COLO668 (cell line): ENCODE measurements around the gene MAPK8IP2.

Experiments
- DNase-seq: peaks from one replicate; lab custom pipeline; 2025; ENCODE audit not compliant: unreplicated experiment; lab: John Stamatoyannopoulos, UW

Gene MAPK8IP2

DNA sequence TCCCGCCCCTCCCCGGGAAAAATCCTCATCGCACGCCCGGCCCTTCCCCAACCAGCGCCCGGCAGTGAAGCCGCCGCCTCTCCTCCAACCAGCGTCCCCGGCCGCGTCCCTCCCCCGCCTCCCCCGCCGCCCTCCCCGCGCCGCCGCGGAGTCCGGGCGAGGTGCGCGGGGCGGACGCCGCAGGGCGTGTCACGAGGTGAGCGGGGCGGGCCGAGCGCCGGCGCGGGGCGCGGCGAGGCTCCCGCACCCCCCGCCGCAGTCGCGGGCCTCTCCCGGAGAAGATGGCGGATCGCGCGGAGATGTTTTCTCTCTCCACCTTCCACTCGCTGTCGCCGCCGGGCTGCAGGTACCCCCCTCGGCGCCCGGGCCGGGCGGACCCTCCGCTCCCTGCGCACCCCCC lies at the start of gene MAPK8IP2:
TSS of gene MAPK8IP2 (plus strand) at position 256 of the 400 bp plus-strand sequence. CDS start at position 282, 26 bp downstream.
- peak; percentile 65 for DNase-seq

DNA sequence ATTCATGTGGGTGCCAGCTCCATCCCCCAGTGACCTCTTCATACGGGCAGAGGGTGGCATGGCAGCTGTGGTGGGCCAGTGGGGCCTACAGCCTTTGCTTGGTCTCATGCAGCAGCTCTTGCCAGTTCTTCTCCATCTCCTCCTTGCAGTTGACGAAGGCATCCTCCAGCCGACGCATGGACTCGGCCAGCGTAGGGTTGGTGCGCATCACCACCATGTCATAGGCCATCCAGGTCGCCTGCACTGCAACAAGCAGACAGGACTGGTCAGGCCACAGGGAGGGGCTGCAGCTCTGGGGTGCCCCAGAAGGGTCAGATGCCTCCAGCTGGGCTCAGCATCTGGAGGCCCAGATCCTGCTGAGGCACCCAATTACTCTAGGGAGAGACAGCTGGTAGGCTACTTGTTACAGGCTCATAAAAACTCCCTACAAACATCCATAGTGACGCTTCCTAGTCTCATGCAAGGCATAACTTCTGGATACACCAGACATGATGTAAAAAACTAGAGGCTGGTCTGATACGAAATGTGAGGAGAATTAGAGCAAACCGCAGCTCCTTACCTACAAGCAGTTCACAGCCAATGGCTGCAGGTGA lies 49.3 kb upstream of the MAPK8IP2 start:
- DNase-seq, result no peak

DNA sequence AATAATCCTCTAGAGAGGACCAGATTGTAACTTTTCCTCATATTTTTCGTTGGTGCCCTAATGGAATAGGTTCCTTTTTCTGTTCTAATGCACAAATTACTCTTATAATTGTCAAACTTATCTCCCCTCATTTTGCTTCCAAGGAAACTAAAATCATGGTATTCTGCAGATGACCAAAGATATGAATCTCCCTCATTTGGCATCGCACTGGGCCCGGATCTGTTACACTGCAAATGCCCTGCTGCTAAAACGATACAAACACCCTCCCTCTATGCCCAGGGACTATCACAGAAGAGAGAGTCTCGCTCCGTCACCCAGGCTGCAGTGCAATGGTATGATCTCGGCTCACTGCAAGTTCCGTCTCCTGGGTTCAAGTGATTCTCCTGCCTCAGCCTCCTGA lies 47.3 kb upstream of the MAPK8IP2 start:
- DNase-seq, result no peak

DNA sequence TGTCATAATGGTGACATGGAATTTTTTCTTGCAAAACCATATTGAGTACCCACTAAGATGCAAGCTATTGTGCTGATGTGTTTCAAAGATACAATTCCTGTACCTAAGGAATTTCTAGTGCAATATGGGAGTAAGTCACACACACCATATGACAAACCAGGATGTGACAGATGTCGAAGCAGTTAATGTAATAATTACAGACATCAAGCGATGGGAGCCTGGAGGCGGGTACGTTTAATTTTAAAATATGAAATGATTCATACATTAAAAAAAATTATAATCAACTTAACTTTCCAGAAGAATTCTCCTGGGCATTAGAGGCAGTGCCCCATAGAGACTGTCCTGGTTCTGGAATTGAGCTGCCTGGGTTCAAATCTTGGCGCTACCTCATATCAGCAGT lies 43.9 kb upstream of the MAPK8IP2 start:
- DNase-seq, result no peak

DNA sequence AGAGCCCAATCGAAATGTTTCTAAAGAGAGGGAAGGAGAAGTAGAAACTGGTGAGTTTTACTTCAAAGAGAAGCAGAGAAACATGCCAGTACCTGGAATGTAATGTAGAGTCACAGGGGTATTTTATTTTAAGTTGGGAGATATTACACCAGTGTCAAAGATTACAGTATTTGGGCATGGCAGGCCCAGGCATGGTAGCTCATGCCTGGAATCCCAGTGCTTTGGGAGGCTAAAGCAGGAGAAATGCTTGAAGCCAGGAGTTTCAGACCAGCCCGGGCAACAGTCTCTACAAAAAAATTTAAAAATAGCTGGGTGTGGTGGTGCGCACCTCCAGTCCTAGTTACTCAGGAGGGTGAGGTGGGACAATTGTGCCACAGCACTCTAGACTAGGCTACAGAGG lies 40.6 kb upstream of the MAPK8IP2 start:
- DNase-seq, result no peak

DNA sequence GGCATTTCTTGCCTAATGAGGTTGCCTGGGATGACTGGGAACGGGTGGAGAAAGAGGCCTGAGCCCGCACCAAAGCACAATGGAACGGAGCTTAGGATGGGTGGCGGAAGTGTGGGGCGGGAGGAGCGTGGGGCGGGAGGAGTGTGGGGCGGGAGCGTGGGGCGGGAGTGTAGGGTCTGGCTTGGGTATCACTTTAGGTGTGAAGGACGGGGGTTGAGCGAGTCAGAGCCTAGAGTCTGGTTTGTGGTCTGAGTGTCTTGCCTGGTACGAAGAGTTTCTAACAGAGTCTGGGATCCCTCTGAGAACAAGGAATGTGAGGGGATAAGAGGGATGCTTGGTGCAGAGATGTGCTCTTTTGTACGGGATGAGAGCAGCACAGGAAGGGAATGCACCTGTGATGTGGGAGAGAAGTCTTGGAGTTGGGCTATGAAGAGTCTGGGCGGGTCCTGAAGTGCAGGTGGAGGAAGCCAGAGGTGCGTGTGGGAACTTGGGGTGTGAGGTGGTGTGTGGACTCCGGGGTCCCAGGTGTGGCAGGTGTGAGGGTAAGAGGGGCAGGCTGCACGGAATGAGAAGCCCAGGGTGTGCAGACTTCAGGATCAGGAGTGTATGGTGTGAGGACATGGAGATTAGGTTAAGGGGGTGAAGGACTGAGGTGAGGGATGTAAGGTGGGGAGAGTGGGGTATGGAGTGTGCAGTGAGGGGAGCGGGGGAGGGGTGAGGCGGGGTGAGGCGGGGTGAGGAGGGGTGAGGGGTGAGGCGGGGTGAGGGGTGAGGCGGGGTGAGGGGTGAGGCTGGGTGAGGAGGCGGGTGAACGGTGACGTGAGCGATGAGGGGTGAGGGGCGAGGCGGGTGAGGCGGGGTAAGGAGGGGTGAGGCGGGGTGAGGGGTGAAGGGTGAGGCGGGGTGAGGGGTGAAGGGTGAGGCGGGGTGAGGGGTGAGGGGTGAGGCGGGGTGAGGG lies 38.9 kb upstream of the MAPK8IP2 start:
- no peak for DNase-seq

DNA sequence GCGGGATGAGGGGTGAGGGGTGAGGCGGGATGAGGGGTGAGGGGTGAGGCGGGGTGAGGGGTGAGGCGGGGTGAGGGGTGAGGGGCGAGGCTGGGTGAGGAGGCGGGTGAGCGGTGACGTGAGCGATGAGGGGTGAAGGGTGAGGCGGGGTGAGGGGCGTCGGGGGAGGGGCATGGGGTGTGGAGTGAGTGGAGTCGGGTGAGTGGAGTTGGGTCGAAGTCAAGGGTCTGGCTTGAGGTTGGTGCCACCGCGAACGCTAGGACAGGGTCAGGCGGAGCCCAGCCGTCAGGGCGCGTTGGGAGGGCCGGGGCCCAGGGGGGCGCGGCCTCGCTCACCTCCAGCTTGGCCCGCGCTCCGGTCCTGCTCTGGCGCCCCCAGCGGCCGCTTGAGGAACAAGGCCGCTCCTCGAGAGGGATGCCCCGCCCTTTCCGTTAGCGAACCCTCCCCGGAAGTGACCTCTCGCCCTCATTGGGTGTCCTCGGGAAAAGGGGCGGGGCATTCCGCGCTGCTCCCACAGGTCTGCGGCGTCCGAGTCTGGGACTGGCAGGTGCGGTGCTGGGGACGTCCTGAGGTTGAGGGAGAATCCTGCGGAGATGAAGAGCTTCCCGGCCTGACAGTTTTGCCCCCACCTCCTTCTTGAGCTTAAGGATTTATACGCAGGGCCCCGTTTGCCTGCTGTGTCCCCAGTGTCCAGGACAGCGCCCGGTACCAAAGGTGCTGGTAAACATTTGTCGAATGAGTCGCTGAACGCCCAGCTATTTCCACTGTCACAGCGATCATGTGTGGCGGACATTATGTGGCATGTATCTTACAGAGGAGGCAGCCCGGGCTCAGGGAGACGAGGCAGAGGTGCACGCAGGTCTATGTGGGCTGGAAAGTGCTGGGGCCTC lies 37.8 kb upstream of the MAPK8IP2 start, which contains the start of gene SYCE3:
TSS of gene SYCE3 (minus strand) at position 397 of the 890 bp plus-strand sequence. CDS start 6,514 bp downstream, outside the sequence.
- peak; percentile 98 for DNase-seq

DNA sequence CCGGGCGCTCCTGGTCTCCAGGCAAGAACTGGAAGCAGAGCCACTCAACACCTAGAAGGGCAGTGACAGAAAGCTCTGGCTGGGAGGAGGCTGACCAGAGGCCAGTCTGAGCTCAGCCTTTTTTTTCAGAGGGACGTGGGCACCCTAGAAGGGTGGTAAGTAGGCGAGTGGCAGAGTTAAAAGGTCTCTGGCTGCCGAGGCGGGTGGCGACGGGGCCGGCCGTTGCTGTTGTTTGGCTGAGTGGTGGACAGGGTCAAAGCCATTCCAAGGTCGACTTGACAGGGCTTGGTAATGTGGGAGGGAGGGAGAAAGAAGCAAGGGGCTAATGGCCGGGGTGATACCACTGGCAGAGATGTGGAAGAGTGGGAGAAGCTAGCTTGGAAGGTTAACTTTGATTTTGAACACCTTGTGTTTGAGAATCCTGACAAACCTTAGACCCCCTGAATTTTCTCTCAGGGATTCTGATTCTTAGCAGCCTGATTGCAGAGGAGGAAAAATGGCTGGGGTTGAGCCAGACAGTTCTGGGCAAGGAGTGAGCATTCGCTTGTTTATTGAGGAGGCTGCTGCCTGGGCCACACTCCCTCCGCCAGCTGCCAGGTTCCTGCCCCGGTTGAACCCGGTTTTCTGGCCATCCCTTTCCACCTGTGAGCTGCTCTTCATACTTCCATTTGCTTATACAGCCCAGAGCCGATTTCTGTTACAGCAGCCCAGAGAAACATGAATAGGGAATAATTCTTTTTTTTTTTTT lies 37.0 kb upstream of the MAPK8IP2 start:
- DNase-seq, result peak; percentile 8

DNA sequence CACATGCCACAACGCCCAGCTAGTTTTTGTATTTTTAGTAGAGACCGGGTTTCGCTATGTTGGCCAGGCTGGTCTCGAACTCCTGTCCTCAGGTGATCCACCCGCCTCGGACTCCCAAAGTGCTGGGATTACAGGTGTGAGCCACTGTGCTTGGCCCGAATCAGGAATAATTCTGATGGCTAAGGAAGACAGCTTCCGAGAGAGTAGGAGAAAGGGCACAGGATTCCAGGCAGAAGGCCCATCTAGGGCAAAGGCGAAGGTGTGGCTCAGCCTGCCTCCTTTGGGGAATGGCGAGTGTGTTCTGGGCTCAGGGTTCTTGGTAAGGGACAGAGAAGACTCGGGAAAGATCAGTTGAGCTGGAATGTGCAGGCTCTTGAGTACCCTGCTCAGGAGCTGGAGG lies 36.3 kb upstream of the MAPK8IP2 start:
- no peak for DNase-seq

DNA sequence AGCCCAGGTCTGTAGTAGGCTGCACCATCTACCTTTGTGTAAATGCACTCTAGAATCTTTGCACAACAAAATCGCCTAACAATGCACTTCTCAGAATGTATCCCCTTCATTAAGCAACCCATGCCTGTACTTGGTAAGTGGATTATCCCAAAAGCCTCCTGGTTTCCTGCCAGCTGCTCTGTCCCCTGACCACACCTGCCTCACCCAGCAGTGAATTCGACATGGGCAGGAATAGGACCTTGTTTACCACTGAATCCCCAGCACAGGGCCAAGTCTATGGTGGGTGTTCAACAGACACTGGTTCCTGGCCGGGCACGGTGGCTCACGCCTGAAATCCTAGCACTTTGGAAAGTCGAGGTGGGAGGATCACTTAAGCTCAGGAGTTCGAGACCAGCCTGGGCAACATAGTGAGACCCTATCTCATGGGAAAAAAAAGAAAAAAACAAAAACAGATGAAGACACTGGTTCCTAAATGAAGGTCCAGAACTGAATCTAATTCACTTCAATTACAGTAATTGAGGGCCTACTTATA lies 32.8 kb upstream of the MAPK8IP2 start:
- DNase-seq, result no peak

DNA sequence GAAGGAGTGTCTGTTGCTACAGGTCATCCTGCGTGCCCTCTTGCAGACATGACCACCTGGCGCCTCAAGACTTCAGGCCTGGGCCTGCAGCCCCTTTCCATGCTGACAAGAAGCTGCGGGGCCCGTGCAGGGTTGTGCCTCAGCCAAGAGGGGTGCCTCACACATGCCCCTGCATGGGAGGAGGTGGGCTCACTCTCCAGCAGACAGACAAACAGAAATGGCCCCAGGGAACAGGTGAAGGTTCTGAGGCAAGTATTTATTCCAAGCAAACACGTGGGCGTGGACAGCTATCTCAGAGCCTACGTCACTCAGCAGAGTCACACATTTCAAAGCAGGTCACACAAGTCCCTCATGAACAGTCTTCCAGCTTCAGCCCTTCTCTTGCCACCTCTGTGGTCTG lies 32.0 kb upstream of the MAPK8IP2 start:
- peak; percentile 39 for DNase-seq

DNA sequence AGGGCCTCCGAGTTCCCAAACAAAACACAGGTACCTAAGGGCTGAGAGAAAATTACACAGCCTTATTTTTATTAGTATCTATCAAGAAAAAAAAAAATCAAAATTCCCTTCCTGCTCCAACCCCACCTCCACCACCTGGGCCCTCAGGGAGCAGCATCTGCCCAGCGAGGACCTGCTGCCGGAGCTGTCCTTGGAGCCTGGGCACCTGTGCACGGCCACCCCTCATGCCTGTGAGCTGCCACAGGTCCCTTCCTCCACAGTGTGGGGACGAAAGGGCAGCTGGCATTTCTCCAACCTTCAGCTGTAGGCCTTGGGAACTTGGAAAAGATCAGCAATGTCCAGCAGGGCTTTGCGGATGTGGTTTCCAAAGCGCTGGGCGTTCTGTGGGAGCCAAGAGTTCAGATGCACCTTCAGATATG lies 31.5 kb upstream of the MAPK8IP2 start:
- DNase-seq, result peak; percentile 39

DNA sequence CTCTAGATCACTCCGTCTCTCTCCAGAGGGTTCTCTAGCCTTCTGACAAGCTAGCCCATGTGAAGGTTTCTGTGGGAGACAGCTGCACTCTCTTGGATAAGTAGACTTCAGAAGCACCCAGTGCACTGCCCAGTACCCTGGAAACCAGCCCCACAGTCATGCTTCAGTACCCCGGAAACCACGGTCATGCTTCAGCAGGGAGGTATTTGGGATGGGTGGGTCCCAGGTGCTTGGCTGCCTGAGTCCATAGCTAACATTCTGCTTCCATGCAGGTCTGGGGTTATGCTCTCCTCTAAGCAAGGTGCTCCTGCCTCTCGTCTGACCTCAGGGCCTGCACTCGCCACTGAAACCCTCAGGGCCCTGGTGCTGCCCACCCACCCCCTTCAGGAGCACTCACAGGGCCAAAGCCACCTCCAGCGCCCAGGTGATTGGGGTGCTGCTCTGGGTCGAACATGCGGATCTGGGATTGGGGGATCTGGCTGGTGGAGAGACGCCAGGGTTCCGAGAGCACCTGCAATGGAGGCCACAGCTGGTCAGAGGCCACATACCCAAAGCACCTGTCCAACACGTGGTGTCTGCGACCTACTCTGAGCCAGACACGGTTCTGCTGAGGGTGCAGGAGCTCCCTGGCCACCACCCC lies 30.6 kb upstream of the MAPK8IP2 start:
- peak; percentile 52 for DNase-seq

DNA sequence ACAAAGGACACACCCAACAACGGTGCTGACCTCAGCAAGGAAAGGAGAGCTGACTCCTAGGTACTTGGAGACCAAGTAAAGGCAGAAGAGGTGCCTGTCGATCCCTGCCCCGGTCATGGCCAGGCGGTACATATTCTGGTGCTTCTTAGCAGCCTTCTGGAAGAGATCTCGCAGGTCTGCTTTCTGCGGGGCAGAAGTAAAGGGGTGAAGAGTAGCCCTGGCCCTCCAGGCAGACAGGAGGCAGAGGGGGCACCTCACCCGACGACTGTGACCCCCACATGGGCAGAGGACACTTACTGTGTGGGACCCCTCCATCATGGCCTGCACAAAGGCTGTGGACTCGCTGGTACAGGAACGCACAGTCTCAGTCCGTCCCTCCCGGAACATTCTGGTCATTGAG lies 29.7 kb upstream of the MAPK8IP2 start:
- no peak for DNase-seq

DNA sequence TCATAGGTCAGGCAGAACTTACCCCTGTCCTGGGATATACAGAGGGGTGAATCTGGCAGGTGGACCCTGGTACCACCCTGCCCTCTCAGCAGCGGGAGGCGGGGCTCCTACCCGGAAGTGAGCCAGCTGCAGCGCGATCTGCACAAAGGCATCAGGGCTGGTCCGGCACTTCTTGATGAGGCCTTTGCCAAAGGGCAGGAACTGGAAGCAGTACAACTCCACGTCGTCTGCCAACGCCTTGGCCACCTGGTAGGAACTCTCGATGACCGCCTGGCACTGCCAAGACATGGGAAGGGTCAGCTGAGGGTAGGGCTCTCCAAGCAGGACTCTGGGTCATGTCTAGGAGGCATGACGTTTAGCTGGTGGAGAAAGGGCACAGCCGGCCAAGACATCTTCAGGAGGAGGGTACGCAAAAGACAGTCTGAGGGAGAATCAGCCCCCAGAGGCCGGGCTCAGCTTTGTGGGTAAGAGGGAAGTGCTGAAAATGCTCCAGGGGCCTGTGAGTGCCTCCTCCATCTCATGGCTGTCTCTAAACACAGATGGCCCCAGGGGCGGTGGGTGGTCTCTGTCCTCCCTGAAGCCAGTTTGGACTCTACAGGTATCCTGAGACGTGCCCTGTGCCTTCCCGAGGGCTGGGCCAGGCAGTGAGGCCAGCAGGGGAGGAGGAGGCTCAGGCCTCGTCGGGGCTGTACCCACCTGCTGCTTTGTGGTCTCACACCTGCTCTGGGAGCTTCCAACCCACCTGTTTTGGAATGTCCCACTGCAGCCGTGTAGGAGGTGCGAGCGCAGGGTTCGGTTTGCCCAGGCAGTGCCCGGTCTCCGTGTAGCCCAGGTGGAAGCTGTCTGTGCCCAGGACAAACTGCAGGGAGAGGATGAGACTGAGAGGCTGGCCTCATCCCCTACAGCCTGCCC lies 29.1 kb upstream of the MAPK8IP2 start:
- no peak for DNase-seq

DNA sequence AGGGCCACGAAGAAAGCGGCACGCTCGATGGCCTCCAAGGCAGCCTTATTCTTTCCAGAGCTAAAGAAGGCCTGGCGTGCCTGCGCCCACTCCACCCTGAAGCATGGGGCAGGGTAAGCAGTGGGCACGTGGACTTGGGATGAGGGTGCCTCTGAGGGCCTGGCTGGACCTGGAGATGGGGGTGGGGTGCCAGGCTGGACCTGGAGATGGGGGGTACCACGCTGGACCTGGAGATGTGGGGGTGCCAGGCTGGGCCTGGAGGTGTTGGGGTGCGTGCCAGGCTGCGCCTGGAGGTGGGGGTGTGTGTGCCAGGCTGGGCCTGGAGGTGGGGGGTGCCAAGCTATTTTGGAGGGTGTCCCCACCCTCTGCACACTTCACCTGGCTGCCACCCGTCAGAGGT lies 27.6 kb upstream of the MAPK8IP2 start:
- no peak for DNase-seq

DNA sequence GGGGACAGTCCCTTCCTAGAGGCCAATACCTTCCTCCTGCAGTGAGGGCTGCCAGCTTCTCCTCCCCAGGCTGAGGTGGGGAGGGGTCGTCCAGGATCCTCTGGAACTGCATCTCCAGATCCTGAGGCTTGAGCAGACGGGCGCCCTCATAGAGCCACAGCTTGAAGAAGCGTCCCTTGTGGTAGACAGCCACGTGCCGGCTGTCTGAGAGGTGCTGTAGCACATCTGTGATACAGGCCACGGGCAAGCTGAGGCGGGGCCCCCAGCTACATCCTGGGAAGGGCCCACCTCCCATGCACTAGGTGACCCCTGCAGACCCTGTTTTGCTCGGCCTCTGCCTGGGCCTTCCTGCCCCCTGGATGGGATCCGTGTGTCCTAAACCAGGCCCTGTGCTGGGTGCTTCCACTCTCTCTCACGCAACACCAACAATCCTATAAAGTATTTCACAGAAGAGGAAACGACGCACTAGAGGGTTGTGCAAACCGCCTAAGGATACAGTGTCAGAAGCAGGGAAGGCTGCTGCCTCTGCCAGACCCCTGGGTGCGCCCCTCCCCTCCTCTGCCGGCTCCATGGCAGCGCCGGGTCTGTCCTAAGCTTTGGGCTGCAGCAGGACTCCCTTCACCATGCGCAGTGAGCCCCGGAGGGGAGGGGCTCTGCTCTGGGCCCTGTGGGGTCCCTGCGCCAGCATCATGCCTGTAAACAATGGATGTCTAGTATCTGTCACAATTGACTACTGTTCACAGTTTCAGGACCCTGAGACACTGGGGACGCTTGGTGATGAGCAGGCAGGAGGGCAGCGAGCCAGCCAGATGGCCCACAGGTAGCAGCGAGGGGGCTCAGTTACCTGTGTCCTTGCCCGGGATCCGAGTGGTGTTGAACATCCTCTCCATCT lies 26.9 kb upstream of the MAPK8IP2 start:
- no peak for DNase-seq

DNA sequence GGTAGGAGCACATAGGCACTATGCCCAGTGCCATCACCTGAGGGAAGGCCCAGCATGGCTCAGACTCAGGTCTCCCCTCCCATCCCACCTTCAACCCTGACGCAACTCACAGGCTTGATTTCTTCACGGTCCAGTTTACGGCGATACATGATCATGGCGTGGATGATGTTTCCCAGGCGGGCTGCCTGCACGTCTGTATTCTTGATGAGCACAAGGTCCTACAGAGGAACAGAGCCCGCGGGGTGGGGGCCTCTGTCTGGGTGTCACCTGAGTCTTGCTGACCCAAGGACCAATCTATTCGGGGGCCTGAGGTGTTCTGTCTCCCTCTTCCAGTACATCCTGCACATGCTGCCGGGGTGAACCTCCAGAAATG lies 26.2 kb upstream of the MAPK8IP2 start:
- no peak for DNase-seq
